ENCODE measurements around the gene SLC25A47. TPM values are rescaled to one million over a fixed set of nuclear protein-coding genes. Genes with fewer than 3 reads are reported as not detected.
A peak's percentile ranks its signal among the peaks of the same experiment; 100 is the strongest.
"Not testable (repeated sequence)": the region's sequence is repeated elsewhere in the genome, so short reads cannot be mapped to it uniquely, and the experiment has no call there.

The SLC25A47 gene
- total RNA-seq, 1 experiment from 2014 or later: 0.13 TPM

DNA sequence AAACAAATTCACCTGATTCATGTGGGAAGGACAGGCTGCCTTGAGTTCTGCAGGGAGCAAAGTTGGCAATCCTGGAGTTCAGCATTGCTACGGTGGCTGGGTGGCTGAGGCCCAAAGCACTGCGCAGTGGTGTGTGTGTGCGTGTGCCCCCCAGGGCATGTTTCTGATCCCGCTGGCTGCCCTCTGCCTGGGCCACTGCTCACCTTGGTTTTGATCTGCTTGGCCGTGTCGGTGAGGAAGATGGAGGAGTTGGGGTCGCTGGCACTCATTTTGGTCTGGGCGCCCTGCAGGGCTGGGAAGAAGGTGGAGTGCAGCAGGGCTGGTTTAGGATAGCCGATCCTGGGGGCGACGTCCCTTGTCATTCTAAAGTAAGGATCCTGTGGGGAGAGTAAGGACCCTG is 19.1 kb downstream of the SLC25A47 start:
- Histone ChIP-seq H3K23me2 (ENCODE audit: insufficient read length, low read depth, low read length, poor library complexity, severe bottlenecking) (no peaks in the 10 kb centered on the region), H4K5ac (ENCODE audit: insufficient read length, low read depth, low read length) (no peak overlapping the region), H2BK20ac (ENCODE audit: low read depth, low read length, poor library complexity, severe bottlenecking) (no peak overlapping the region), H3K56ac (ENCODE audit: insufficient read length, low read depth, low read length) (no peak overlapping the region), H3K4me1 (ENCODE audit: insufficient read depth, low read length) (no peaks in the 10 kb centered on the region), H4K20me1 (ENCODE audit: control insufficient read depth, insufficient read depth, insufficient read length) (no peaks in the 10 kb centered on the region), H2BK120ac (ENCODE audit: low read depth, low read length, poor library complexity, severe bottlenecking) (no peak overlapping the region), H4K91ac (ENCODE audit: insufficient read length, low read depth, low read length) (no peak overlapping the region), H3K27me3 (ENCODE audit: insufficient read depth, low read length) (no peaks in the 10 kb centered on the region), H2BK15ac (ENCODE audit: low read depth, low read length) (no peak overlapping the region), H3K27ac (ENCODE audit: insufficient read length, low read depth, low read length) (no peak overlapping the region), H3K14ac (ENCODE audit: insufficient read depth, low read length) (no peak overlapping the region), H2BK5ac (ENCODE audit: insufficient read length, low read length) (no peak overlapping the region), H2BK12ac (ENCODE audit: insufficient read length, low read depth, low read length) (no peak overlapping the region), H3K79me1 (ENCODE audit: insufficient read depth, low read depth, low read length, poor library complexity, severe bottlenecking) (no peaks in the 10 kb centered on the region), H3K4ac (ENCODE audit: low read depth, low read length) (no peak overlapping the region), H3K9ac (ENCODE audit: extremely low read depth, insufficient read length, low read length) (no peak overlapping the region), H3K4me2 (ENCODE audit: insufficient read depth, insufficient read length, low read length) (no peak overlapping the region), H3K23ac (ENCODE audit: insufficient read length, low read depth, low read length) (no peak overlapping the region), H2AFZ (ENCODE audit: low read length) (no peak overlapping the region), H3T11ph (ENCODE audit: low read length) (no peak overlapping the region), H3K79me2 (ENCODE audit: insufficient read depth, low read length) (no peaks in the 10 kb centered on the region), H3K9me3 (ENCODE audit: control insufficient read depth, low read depth, low read length) (no peaks in the 10 kb centered on the region), H4K8ac (replicated peaks; ENCODE audit: insufficient read length, low read depth, low read length) (no peak overlapping the region), H2AK5ac (ENCODE audit: insufficient read length, low read length) (no peak overlapping the region), H3K18ac (ENCODE audit: insufficient read length, low read depth, low read length) (no peak overlapping the region)
- H3K27ac Mint-ChIP-seq: peak overlapping the region in 1 of 3 experiments; percentile 84; a peak in 1 of 7 replicates
- TF ChIP-seq, protein P1, sequence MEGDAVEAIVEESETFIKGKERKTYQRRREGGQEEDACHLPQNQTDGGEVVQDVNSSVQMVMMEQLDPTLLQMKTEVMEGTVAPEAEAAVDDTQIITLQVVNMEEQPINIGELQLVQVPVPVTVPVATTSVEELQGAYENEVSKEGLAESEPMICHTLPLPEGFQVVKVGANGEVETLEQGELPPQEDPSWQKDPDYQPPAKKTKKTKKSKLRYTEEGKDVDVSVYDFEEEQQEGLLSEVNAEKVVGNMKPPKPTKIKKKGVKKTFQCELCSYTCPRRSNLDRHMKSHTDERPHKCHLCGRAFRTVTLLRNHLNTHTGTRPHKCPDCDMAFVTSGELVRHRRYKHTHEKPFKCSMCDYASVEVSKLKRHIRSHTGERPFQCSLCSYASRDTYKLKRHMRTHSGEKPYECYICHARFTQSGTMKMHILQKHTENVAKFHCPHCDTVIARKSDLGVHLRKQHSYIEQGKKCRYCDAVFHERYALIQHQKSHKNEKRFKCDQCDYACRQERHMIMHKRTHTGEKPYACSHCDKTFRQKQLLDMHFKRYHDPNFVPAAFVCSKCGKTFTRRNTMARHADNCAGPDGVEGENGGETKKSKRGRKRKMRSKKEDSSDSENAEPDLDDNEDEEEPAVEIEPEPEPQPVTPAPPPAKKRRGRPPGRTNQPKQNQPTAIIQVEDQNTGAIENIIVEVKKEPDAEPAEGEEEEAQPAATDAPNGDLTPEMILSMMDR (conservative IDR thresholded peaks at IDR 0.05): no peak
- H3K36me3 Mint-ChIP-seq (ENCODE audit: insufficient read depth in 1 of 3, low read depth in 3 of 3): peaks cover 44 to 76% (median 74%) of the 10 kb centered on the region in 3 experiments; a peak in 6 of 7 replicates
- H3K4me1 Mint-ChIP-seq: no peaks in the 10 kb centered on the region
- DNase-seq: no peak
- WGBS (ENCODE audit: extremely low coverage, insufficient read length, low lambda C conversion rate): no CpG with 5 or more reads among the region's 11 CpGs
- H3K4me3 Mint-ChIP-seq: no peak overlapping the region; a peak in 1 of 5 replicates
- H3K9me3 Mint-ChIP-seq: no peaks in the 10 kb centered on the region; a peak in 1 of 5 replicates
- H3K27me3 Mint-ChIP-seq (ENCODE audit: low read depth): no peaks in the 10 kb centered on the region

DNA sequence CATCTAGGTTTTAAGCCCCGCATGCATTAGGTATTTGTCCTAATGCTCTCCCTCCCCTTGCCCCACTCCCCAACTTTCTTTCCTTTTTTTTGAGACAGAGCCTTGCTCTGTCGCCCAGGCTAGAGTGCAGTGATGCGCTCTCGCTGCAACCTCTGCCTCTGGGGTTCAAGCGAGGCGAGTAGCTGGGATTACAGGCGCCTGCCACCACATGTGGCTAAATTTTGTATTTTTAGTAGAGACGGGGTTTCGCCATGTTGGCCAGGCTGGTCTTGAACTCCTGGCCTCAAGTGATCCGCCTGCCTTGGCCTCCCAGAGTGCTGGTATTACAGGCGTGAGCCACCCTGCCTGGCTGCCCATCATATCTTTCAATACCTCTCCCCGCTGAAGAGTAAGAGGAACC is 19.7 kb downstream of the SLC25A47 start:
- H4K5ac ChIP-seq (ENCODE audit: insufficient read length, low read depth, low read length); H3K79me1 ChIP-seq (ENCODE audit: insufficient read depth, low read depth, low read length, poor library complexity, severe bottlenecking); H2BK120ac ChIP-seq (ENCODE audit: low read depth, low read length, poor library complexity, severe bottlenecking); H3K56ac ChIP-seq (ENCODE audit: insufficient read length, low read depth, low read length); H3K9me3 ChIP-seq (ENCODE audit: control insufficient read depth, low read depth, low read length); H2BK15ac ChIP-seq (ENCODE audit: low read depth, low read length); H3K4me1 Mint-ChIP-seq; H2BK5ac ChIP-seq (ENCODE audit: insufficient read length, low read length); H3K9ac ChIP-seq (ENCODE audit: extremely low read depth, insufficient read length, low read length); H3K27ac Mint-ChIP-seq; H2AK5ac ChIP-seq (ENCODE audit: insufficient read length, low read length); H3K23ac ChIP-seq (ENCODE audit: insufficient read length, low read depth, low read length); DNase-seq; H3K4me3 Mint-ChIP-seq; H3K4me2 ChIP-seq (ENCODE audit: insufficient read depth, insufficient read length, low read length); H3K23me2 ChIP-seq (ENCODE audit: insufficient read length, low read depth, low read length, poor library complexity, severe bottlenecking); H3K27me3 Mint-ChIP-seq (ENCODE audit: low read depth); H4K91ac ChIP-seq (ENCODE audit: insufficient read length, low read depth, low read length); H3K4ac ChIP-seq (ENCODE audit: low read depth, low read length); H4K8ac ChIP-seq (replicated peaks; ENCODE audit: insufficient read length, low read depth, low read length); H2BK20ac ChIP-seq (ENCODE audit: low read depth, low read length, poor library complexity, severe bottlenecking); H3T11ph ChIP-seq (ENCODE audit: low read length); H2AFZ ChIP-seq (ENCODE audit: low read length); H3K79me2 ChIP-seq (ENCODE audit: insufficient read depth, low read length); H4K20me1 ChIP-seq (ENCODE audit: control insufficient read depth, insufficient read depth, insufficient read length); H3K27me3 ChIP-seq (ENCODE audit: insufficient read depth, low read length); H3K27ac ChIP-seq (ENCODE audit: insufficient read length, low read depth, low read length); H3K4me1 ChIP-seq (ENCODE audit: insufficient read depth, low read length); H2BK12ac ChIP-seq (ENCODE audit: insufficient read length, low read depth, low read length); H3K18ac ChIP-seq (ENCODE audit: insufficient read length, low read depth, low read length); H3K14ac ChIP-seq (ENCODE audit: insufficient read depth, low read length); H3K9me3 Mint-ChIP-seq: not testable (repeated sequence)
- peaks cover 43 to 75% (median 69%) of the 10 kb centered on the region in 3 experiments; a peak in 6 of 7 replicates for H3K36me3 Mint-ChIP-seq (ENCODE audit: insufficient read depth in 1 of 3, low read depth in 3 of 3)
- no CpG with 5 or more reads among the region's 12 CpGs for WGBS (ENCODE audit: extremely low coverage, insufficient read length, low lambda C conversion rate)
